Stimulated activated CD8-positive, alpha-beta memory T cell treated with anti-CD3 and anti-CD28 coated beads, Interleukin-7, amount 100 ng/mL, for 24 hours (primary cell): ENCODE measurements around the gene SH2D4B.
A peak's percentile ranks its signal among the peaks of the same experiment; 100 is the strongest.
"Not testable (repeated sequence)": the region's sequence is repeated elsewhere in the genome, so short reads cannot be mapped to it uniquely, and the experiment has no call there.

ENCODE experiments used
- DNase-seq: peaks from one replicate; pipeline ENCODE4 v3.0.0-alpha.2; 2020; ENCODE audit warnings: low read depth

SH2D4B gene

DNA sequence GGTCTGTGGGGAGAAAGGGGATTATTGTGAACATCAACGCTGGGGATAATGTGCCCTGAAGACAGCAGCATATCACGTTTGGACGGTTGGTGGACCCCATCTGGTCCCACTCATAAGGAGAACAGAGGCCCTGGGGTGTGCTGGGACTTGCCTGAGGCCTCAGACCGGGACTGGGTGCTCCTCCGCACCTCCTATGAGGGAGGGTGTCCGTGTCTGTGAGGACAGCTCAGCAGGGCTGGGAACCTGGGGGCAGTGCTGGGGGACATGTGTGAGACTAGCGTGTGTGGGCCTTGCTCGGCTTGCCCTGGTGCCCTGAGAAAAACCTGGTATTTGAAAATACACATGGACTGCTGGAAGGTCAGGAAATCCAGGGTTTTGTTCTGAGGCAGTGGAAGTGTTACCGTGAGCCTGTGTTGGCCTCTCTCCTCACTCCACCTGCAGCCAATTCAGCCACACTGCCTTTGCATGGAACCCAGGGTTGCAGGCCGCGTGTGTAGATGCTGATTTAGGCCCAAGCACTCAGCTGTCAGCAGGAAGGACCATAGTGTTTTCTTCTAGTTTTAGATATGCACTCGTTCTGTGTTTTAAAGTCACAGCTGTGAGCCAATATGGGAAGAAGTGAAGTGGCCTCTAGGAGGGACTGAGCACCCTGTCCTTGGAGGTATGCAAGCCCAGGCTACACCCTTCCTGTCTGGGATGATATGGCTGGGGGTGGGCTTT is 13.4 kb upstream of the SH2D4B start:
- no peak for DNase-seq

GRCh38 chr10:80526218-80526617 is 11.5 kb upstream of the SH2D4B start:
- no peak for DNase-seq

DNA sequence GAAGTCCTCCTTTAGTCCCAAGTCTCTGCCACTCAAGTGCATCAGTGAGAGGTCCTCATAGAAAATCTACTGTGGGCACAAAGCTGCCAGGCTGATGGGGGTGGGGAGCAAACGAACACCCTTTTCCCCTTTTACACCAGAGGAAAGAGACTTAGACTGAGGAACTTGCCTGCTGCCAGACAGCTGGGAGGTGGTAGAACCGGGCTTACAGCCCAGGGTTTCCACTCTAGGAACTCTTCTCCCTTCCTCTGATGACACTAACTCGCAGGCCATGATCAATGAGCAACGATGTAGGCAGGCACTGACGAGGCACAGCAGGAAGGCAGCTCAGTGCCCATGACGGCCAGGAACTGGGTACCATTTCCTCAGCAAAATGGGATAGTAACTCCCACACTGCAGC is 11.0 kb upstream of the SH2D4B start:
- DNase-seq: no peak

- DNase-seq: no peak
These were observed 9.5 kb upstream of the SH2D4B start for GRCh38 chr10:80528185-80528700.

DNA sequence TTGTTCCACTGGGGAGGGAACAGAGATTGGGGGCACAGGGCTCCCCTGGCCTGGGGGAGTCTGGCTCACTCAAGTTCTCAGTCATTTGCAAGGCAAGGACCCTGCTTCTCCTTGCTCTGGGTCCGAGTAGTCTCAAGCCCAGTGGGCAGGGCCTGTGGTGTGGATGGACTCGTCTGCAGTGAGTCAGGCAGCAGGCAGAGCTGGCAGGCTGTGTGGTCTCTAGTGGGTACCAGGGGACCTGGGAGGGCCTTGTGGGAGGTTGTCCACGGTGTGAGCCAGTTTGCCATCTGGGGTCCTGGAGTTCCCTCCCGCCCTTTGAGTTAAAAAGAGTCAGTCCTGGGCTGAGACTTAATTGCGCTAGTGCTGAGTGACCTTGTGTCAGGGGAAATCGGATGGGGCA is 8.8 kb upstream of the SH2D4B start:
- DNase-seq: no peak

DNA sequence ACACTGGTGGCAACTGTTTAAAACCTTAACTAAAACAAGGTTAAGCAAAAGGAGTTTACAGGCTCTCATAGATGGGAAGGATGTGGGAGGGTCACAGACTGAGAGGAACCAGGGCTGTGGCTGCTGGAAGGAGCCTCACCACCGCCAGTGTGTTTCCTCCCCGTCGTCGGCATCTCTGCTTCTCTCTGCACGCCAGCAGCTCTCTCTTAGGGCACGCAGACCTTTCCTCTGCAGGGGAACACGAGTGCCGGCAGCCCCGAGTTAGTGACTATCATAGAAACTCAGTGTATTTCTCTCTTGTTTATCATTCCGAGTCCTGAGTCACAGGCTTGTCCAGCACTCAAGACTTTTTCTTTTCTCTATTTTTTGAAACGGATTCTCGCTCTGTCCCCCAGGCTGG is 8.1 kb upstream of the SH2D4B start:
- DNase-seq: no peak

GRCh38 chr10:80530251-80530650 is 7.5 kb upstream of the SH2D4B start:
- DNase-seq: no peak

GRCh38 chr10:80530816-80531215 is 6.9 kb upstream of the SH2D4B start:
- no peak for DNase-seq

DNA sequence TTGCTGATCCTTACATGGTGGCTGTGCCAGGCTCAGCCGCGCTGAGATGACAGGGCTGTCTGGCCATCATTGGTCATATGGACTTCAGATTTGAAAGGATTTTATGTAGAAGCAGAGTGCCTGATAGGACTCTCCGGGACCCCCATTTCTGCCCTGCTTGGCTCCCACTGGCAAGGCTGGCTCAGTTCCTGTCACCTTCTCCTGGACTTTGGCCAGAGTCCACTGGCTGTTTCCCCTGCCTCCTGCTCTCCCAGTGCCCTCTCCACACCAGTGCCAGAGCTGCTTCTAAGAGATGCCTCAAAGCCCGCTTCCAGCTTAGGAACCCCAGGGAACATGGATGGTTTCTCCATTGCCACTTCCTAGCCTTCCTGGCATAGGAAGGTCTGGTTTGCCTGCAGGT is 5.1 kb upstream of the SH2D4B start:
- no peak for DNase-seq

DNA sequence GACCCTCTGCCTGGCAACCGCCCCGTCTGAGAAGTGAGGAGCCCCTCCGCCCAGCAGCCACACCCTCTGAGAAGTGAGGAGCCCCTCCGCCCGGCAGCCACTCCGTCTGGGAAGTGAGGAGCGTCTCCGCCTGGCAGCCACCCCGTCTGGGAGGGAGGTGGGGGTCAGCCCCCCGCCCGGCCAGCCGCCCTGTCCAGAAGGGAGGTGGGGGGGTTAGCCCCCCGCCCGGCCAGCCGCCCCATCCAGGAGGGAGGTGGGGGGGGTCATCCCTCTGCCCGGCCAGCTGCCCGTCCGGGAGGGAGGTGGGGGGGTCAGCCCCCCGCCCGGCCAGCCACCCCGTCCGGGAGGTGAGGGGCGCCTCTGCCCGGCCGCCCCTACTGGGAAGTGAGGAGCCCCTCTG is 3.6 kb upstream of the SH2D4B start:
- DNase-seq: not testable (repeated sequence)

- not testable (repeated sequence) for DNase-seq
These were observed 3.1 kb upstream of the SH2D4B start for GRCh38 chr10:80534646-80535045.

DNA sequence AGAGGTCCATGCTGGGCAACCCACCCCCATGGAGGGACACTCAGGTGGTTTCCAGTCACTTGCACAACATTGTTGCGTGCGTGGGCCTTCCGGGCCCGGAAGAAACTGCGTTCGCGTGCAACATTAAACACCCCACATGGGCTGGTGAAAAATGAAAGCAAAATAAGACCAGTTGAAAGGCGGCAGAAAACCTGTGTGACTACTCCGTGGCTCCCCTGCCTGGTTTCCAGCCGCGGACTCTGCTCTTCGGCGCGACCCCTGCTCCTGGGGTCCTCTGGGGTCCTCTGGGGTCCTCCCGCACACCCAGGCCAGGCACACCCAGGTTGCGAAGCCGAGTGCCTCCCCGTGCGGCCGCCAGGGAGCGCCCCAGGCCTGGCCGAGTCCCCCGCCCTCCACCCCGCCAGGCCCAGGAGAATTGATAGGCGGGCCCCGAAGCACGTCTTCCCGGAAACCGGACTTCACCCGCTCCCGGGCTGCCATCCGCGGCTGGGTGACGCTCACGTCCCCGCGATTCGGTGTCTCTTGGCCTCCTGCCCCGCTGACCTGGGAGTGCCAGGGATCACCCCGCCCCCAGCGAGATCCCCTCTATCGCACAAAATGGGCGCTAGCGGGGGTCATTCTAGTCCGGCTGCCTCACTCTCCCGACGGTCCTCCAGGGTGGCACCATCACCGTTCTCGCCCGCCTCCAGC is 1.9 kb upstream of the SH2D4B start:
- peak; percentile 46 for DNase-seq

DNA sequence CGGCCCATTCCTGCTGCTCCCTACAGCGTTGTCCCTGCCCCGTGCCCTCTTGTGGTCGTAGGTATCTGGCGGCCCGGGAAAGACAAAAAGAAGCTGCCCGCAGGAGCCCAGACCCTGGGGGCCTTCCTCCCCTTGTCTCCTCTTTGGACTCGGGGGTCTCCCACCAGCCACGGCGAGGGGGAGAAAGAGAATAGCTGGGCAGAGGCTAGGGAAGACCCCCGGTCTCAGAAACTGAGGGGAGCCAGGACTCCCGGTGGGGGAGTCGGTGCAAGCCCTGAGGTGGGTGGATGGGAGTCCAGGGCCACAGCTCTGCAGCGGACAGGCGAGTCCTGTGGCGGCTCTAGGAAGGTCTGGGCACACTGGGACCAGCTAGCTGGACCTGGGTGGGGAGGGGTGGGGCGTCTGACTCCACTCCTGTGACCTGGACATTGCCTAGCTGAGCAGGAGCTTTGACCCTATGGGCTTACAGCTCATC is 1.3 kb upstream of the SH2D4B start:
- DNase-seq: no peak

DNA sequence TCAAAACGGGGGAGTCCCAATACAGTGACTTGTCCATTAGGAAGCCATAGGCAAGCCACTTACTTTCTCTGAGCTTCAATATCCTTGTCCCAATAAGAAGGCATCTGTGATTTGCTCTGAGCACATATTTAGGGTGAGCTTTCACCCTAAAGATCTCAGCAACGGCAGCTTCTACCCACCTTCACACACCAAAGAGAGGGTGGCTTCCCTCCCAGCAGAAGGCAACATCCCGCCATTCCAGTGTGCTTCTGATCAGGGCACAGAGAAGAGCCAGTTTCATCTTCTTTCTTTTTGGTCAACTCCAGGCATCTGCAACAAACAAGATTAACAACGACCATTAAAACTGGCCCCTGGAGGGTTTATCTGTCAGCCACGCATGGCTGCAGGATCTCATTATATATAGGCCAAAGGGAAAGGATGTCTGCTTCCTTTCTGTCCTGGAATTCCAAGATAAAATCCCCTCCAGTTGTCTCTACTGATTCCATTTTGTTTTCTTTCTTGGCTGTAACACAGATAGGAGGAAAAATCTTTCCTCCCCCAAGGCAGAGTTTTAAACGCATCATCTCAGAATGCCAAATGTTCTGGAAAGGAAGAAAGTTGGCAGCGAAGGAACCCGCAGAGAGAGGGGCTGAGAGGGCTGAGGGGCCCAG is 491 bp upstream of the SH2D4B start:
- no peak for DNase-seq

DNA sequence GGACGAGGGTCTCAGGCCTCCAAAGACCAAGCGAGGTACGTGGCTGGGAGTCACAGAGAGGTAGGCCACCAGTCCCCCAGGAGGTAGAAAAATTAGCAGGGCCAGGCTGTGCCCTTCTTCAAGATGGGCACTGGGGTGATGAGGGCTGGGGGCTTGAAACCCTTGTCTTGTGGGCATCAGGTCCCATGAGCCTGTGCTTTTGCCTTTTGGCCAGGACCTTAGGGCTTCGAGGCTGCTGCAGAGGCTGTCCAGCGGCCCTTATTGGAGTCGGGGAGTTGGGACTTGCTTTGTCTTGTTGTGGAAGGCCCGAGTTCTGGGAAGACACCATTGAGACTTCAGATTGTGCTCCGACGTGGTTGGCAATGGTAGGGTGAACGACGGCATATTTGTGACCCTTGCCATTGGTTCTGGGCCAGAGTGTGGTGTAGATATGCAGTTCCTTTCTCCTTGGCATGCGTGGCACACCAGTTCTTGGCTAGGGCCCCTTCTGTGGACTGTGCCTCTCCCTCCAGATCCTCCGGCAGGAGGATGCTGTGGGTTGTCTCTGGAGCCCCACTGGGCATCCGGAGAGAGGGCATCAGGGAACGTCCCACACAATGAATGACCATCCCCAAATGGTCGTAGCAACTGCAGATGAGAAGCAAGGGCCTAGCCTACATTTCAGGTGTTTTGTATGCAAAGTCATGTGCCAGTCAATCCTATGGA is 931 bp downstream of the SH2D4B start:
- no peak for DNase-seq

DNA sequence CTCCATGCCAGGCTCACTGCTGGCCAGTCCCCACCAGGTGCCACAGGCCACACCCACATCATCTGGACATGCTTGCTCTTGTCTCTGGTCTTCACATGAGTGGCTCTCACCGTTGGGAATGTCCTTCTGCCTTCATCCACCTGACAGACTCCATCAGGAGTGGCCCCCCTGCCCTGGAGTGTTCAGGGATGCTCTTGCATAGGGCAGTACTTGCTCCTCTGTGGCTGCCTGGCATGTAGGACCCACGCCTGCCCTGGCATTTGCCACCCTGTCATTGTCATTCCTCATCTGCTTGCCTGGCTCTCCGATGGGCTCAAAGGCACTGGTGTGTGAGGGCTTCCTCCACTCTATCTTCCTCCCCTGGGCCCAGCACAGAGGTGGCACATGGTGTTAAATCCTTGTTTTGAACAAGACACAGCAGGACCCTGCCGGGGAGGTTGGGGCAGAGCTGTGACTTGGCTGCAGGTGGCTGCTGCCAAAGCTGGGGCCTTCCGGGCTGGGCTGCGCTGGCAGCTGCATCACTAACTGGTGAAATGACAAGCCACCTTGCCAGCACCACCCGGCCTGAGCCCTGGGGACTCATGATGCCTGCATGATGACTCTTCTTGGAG is 1.8 kb downstream of the SH2D4B start:
- no peak for DNase-seq

- no peak for DNase-seq
These were observed 2.4 kb downstream of the SH2D4B start for GRCh38 chr10:80540136-80540535.

DNA sequence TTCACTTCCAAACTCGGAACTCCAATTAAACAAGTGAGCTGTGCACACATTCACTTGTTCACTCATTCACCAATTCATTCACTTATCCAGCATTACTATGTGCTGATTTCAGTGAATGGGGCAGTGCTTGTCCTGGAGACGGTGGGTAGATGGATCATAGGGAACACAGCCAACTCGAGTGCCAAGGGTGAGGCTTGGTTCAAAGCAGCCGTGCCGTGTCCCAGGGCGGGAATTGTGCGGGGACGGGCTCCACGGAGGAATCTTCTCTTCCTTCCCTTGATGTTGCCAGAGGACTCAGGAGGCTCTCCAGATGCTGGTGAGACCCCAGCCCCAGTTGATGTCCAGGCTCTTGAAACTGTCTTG is 2.9 kb downstream of the SH2D4B start:
- DNase-seq: no peak

GRCh38 chr10:80540981-80541750 is 3.5 kb downstream of the SH2D4B start:
- DNase-seq: no peak

GRCh38 chr10:80542053-80542452 is 4.4 kb downstream of the SH2D4B start:
- DNase-seq: no peak

- no peak for DNase-seq
These were observed 5.1 kb downstream of the SH2D4B start for GRCh38 chr10:80542652-80543318.
